Activated T-cell treated with anti-CD3 and anti-CD28 coated beads, Interleukin-2, amount 50 U/mL, for 4 hours (primary cell): ENCODE measurements around the gene ELOA2. TPM values are rescaled to one million over a fixed set of nuclear protein-coding genes. Genes with fewer than 3 reads are reported as not detected.
"Not testable (repeated sequence)": the region's sequence is repeated elsewhere in the genome, so short reads cannot be mapped to it uniquely, and the experiment has no call there.

ENCODE experiments used
- ATAC-seq, 2 donors: fragments of 200-7000 bp; cut with Tn5 transposase; one replicate each; pipeline ENCODE4 v1.10.0; 2021
- DNase-seq: peaks from one replicate; pipeline ENCODE4 v3.0.0-alpha.2; 2020
- H3K27me3 Mint-ChIP-seq: one replicate; pipeline ENCODE4 v1.8.0; 2021; ENCODE audit warnings: low read depth, mixed read lengths
- H3K36me3 Mint-ChIP-seq: one replicate; pipeline ENCODE4 v1.8.0; 2022; ENCODE audit warnings: mixed read lengths; ENCODE audit not compliant: insufficient read depth
- H3K4me1 Mint-ChIP-seq: one replicate; pipeline ENCODE4 v1.8.0; 2021; ENCODE audit warnings: low read depth, mixed read lengths
- H3K4me3 Mint-ChIP-seq: one replicate; pipeline ENCODE4 v1.8.0; 2021; ENCODE audit warnings: mild to moderate bottlenecking, moderate library complexity, mixed read lengths
- H3K9me3 Mint-ChIP-seq: one replicate; pipeline ENCODE4 v1.8.0; 2021; ENCODE audit warnings: mixed read lengths
- total RNA-seq, 3 donors: library from RNA; stranded (reverse); gene quantifications; one replicate each; pipeline ENCODE4 v1.2.1, GENCODE V29; 2021

Gene ELOA2
- total RNA-seq, 3 donors from 2014 or later, result not detected

- H3K36me3 Mint-ChIP-seq, H3K27me3 Mint-ChIP-seq, ATAC-seq, DNase-seq, H3K4me1 Mint-ChIP-seq, H3K4me3 Mint-ChIP-seq: not testable (repeated sequence)
- H3K9me3 Mint-ChIP-seq, result peaks cover 16% of the 10 kb centered on the region
Observed at GRCh38 chr18:47034591-47034990, 830 bp downstream of the ELOA2 start.

- Mint-ChIP-seq H3K4me1 (no peaks in the 10 kb centered on the region), H3K9me3 (peaks cover 16% of the 10 kb centered on the region), H3K27me3 (peaks cover 2% of the 10 kb centered on the region), H3K4me3 (no peak overlapping the region), H3K36me3 (peaks cover 3% of the 10 kb centered on the region)
- ATAC-seq (no peak), DNase-seq (no peak)
Observed at GRCh38 chr18:47032945-47033344, 2.5 kb downstream of the ELOA2 start.

GRCh38 chr18:47030887-47031286 lies 4.5 kb downstream of the ELOA2 start:
- not testable (repeated sequence) for ATAC-seq, DNase-seq, H3K4me1 Mint-ChIP-seq, H3K4me3 Mint-ChIP-seq, H3K36me3 Mint-ChIP-seq, H3K27me3 Mint-ChIP-seq
- peaks cover 12% of the 10 kb centered on the region for H3K9me3 Mint-ChIP-seq

GRCh38 chr18:47029684-47030353 lies 5.6 kb downstream of the ELOA2 start:
- H3K4me3 Mint-ChIP-seq, H3K4me1 Mint-ChIP-seq, H3K27me3 Mint-ChIP-seq, DNase-seq, H3K36me3 Mint-ChIP-seq: not testable (repeated sequence)
- H3K9me3 Mint-ChIP-seq, result peaks cover 12% of the 10 kb centered on the region
- ATAC-seq, result peak in 1 of 2 donors; percentile 18

GRCh38 chr18:47028738-47029137 lies 6.7 kb downstream of the ELOA2 start:
- not testable (repeated sequence) for H3K36me3 Mint-ChIP-seq, DNase-seq, H3K4me3 Mint-ChIP-seq, H3K27me3 Mint-ChIP-seq, H3K4me1 Mint-ChIP-seq, ATAC-seq, H3K9me3 Mint-ChIP-seq

- H3K9me3 Mint-ChIP-seq, DNase-seq, H3K27me3 Mint-ChIP-seq, H3K4me3 Mint-ChIP-seq, ATAC-seq, H3K36me3 Mint-ChIP-seq, H3K4me1 Mint-ChIP-seq: not testable (repeated sequence)
Observed at GRCh38 chr18:47025557-47026174, 9.8 kb downstream of the ELOA2 start.

- ATAC-seq, H3K4me3 Mint-ChIP-seq, H3K36me3 Mint-ChIP-seq, H3K27me3 Mint-ChIP-seq, H3K4me1 Mint-ChIP-seq, H3K9me3 Mint-ChIP-seq, DNase-seq: not testable (repeated sequence)
Observed at GRCh38 chr18:47023769-47024465, 11.5 kb downstream of the ELOA2 start.

- H3K4me1 Mint-ChIP-seq, H3K36me3 Mint-ChIP-seq, H3K27me3 Mint-ChIP-seq, H3K4me3 Mint-ChIP-seq, DNase-seq, ATAC-seq, H3K9me3 Mint-ChIP-seq: not testable (repeated sequence)
Observed at GRCh38 chr18:47022821-47023220, 12.6 kb downstream of the ELOA2 start.

GRCh38 chr18:47020757-47021156 lies 14.7 kb downstream of the ELOA2 start:
- not testable (repeated sequence) for H3K27me3 Mint-ChIP-seq, ATAC-seq, H3K4me1 Mint-ChIP-seq, H3K9me3 Mint-ChIP-seq, H3K36me3 Mint-ChIP-seq, DNase-seq, H3K4me3 Mint-ChIP-seq

- H3K36me3 Mint-ChIP-seq, H3K27me3 Mint-ChIP-seq, DNase-seq, ATAC-seq, H3K9me3 Mint-ChIP-seq, H3K4me1 Mint-ChIP-seq, H3K4me3 Mint-ChIP-seq: not testable (repeated sequence)
Observed at GRCh38 chr18:47019870-47020269, 15.6 kb downstream of the ELOA2 start.

Other genes with a start within 250 kb of the ELOA2 start
- 10 to 100 TPM; 20.1 to 22.6 (median 21.0) TPM for gene PIAS2, start 118.1 kb downstream of the ELOA2 start, total RNA-seq
- gene KATNAL2, start 118.0 kb downstream of the ELOA2 start, total RNA-seq, result 1 to 10 TPM in 1 of 3 donors, under 1 TPM in 2; 0.54 to 1.0 (median 0.61) TPM
- 10 to 100 TPM; 14.8 to 28.8 (median 20.8) TPM for gene HDHD2, start 114.9 kb upstream of the ELOA2 start, total RNA-seq
- gene IER3IP1, start 140.7 kb upstream of the ELOA2 start, total RNA-seq, result 10 to 100 TPM; 14.4 to 17.4 (median 15.6) TPM
- not detected for gene SKOR2, start 216.0 kb upstream of the ELOA2 start, total RNA-seq